Transverse colon (tissue), 4 donors: ENCODE measurements around the gene JAKMIP3. TPM values are rescaled to one million over a fixed set of nuclear protein-coding genes. Genes with fewer than 3 reads are reported as not detected.

Experiments
- DNase-seq: peaks from one replicate; pipeline ENCODE4 v3.0.0-alpha.2; 2019
- H3K27ac ChIP-seq, 4 donors: fragments of 200-600 bp; sonication (generic); 2 replicates each; pipeline ENCODE4 v1.5.1; 2016 to 2018; ENCODE audit warnings: inconsistent platforms in 4 of 4
- H3K27me3 ChIP-seq: fragments of 200-600 bp; sonication (generic); 2 replicates; pipeline ENCODE4 v1.5.1; 2017; ENCODE audit warnings: inconsistent platforms
- H3K36me3 ChIP-seq, 4 donors: fragments of 200-600 bp; sonication (generic); 2 replicates each; pipeline ENCODE4 v1.5.1; 2017 to 2019; ENCODE audit warnings: inconsistent platforms in 4 of 4
- H3K4me1 ChIP-seq, 4 donors: fragments of 200-600 bp; sonication (generic); 2 replicates each; pipeline ENCODE4 v1.5.1; 2017 to 2020; ENCODE audit warnings: inconsistent platforms in 4 of 4
- H3K4me3 ChIP-seq, 4 donors: fragments of 200-600 bp; sonication (generic); 1 replicate in 1 of 4; 2 replicates in 3 of 4; pipeline versions ENCODE4 v1.5.1 to v1.6.1; 2017 to 2019; ENCODE audit warnings: inconsistent platforms in 4 of 4
- H3K9me3 ChIP-seq, 2 donors: fragments of 200-600 bp; sonication (generic); 2 replicates each; pipeline ENCODE4 v1.5.1; 2017 to 2019; ENCODE audit warnings: inconsistent platforms in 2 of 2
- EP300 ChIP-seq: sonication (generic); formaldehyde crosslinking; IDR thresholded peaks from one replicate; pipeline ENCODE4 v1.6.1; 2017; ENCODE audit warnings: antibody characterized with exemption, low read depth
- POLR2A ChIP-seq: fragments of 450-650 bp; IDR thresholded peaks from one replicate; pipeline ENCODE4 v1.6.1; 2016; ENCODE audit warnings: antibody characterized with exemption, mild to moderate bottlenecking, moderate library complexity
- POLR2AphosphoS5 ChIP-seq, 3 donors: sonication (generic); formaldehyde crosslinking; IDR thresholded peaks; one replicate each; pipeline ENCODE4 v1.6.1; 2016; ENCODE audit warnings: antibody characterized with exemption in 3 of 3
- WGBS, 2 donors: methylation state at CpG; one replicate each; pipeline ENCODE4 v1.1.5; 2018; ENCODE audit warnings: low coverage in 1 of 2; 5-methylcytosine and 5-hydroxymethylcytosine counted together
- in situ Hi-C, 4 donors: fragments of 200-750 bp; cut with MboI; loops; one replicate each; pipeline versions ENCODE4 v1.15.0 to v1.15.1; 2017; ENCODE audit warnings: low sequenced_read_pairs in 3 of 4, low pct_ligation_motif_present in 1 of 4, low pct_unique_long_range_greater_than_20kb in 1 of 4
- intact Hi-C: fragments of 100-400 bp; cut with DNase I; formaldehyde crosslinking; loops from one replicate; pipeline ENCODE4 v1.15.1; 2023; ENCODE audit warnings: low total_unique reads
- total RNA-seq, 4 donors: library from RNA; depleted of rRNA; stranded (reverse); fragments of >200 nt; gene quantifications; one replicate each; pipeline ENCODE4 v1.1.0, GENCODE V29; 2016
- TF ChIP-seq, protein P1 (sequence below), 5 experiments: fragments of 200-600 bp in 3 of 5; fragments of 450-650 bp in 2 of 5; sonication (generic) in 3 of 5; IDR thresholded peaks; 1 replicate in 2 of 5; 2 replicates in 3 of 5; pipeline ENCODE4 v1.5.1; 2016 to 2017; ENCODE audit warnings: antibody characterized with exemption in 5 of 5, inconsistent platforms in 3 of 5, mild to moderate bottlenecking in 2 of 5, moderate library complexity in 1 of 5

The JAKMIP3 gene
- total RNA-seq, 4 donors from 2014 or later, result 0.14 to 1.1 (median 0.28) TPM

DNA sequence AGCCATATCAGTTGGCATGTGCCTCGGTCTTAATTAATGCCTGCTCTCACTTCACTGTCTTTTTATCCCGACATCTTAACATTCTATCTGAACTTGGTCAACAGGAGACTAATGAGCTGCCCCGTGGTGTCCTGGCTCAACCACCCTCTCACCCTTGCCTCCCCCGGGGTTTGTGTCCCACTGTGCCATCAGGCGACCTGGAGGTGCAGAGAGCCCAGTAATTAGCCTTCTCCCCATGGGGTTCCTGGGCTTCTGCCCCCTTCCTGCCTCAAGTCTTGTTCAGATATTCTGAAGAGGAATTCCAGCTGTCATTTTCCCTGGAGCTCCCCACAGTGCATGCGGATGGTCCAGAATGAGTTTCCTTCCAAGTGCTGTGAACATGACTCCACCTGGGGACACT is 10.1 kb upstream of the JAKMIP3 start:
- no peak for DNase-seq
- 70 to 95% methylated on average over 4 to 6 of the region's 6 CpGs for WGBS, 2 donors
- H3K27me3 ChIP-seq, result no peaks in the 10 kb centered on the region
- no peaks in the 10 kb centered on the region for H3K4me1 ChIP-seq
- H3K36me3 ChIP-seq, result no peaks in the 10 kb centered on the region
- no peak overlapping the region for H3K27ac ChIP-seq
- intact Hi-C loops, result no loop called here
- TF ChIP-seq POLR2A (no peak), POLR2AphosphoS5 (IDR thresholded peaks at IDR 0.05) (no peak), EP300 (no peak)
- TF ChIP-seq, protein P1, sequence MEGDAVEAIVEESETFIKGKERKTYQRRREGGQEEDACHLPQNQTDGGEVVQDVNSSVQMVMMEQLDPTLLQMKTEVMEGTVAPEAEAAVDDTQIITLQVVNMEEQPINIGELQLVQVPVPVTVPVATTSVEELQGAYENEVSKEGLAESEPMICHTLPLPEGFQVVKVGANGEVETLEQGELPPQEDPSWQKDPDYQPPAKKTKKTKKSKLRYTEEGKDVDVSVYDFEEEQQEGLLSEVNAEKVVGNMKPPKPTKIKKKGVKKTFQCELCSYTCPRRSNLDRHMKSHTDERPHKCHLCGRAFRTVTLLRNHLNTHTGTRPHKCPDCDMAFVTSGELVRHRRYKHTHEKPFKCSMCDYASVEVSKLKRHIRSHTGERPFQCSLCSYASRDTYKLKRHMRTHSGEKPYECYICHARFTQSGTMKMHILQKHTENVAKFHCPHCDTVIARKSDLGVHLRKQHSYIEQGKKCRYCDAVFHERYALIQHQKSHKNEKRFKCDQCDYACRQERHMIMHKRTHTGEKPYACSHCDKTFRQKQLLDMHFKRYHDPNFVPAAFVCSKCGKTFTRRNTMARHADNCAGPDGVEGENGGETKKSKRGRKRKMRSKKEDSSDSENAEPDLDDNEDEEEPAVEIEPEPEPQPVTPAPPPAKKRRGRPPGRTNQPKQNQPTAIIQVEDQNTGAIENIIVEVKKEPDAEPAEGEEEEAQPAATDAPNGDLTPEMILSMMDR (IDR thresholded peaks at IDR 0.05), result no peak
- in situ Hi-C loops, result no loop called here
- H3K4me3 ChIP-seq, result no peak overlapping the region
- H3K9me3 ChIP-seq, result peaks cover 18 to 24% of the 10 kb centered on the region in 2 donors

DNA sequence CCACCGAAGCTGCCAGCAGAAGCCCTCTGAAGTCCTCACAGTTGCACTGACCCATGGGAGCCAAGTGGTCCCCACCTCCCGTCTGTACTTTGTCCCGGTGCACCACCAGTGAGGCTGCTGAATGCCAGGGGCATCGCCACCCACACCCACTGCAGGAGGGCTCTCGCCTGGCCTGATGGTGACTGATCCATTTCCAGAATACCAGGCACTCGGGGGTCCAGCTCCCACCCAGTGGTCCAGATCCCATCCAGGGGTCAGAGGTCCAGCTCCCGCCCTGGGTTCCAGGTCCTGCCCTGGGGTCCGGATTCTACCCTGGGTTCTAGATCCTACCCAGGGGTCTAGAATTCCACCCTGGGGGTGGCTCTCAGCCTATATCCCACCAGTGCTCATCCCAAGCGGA is 9.1 kb upstream of the JAKMIP3 start:
- Histone ChIP-seq H3K27ac (no peak overlapping the region), H3K9me3 (peaks cover 17 to 18% of the 10 kb centered on the region in 2 donors), H3K27me3 (no peaks in the 10 kb centered on the region), H3K4me1 (no peaks in the 10 kb centered on the region), H3K36me3 (no peaks in the 10 kb centered on the region), H3K4me3 (no peak overlapping the region)
- TF ChIP-seq EP300 (no peak), POLR2AphosphoS5 (IDR thresholded peaks at IDR 0.05) (no peak), POLR2A (no peak)
- TF ChIP-seq, protein P1 (IDR thresholded peaks at IDR 0.05), result no peak
- in situ Hi-C loops, result no loop called here
- 87% methylated on average over 7 of the region's 9 CpGs; no CpG with 5 or more reads in 1 of the 2 donors for WGBS, 2 donors
- intact Hi-C loops, result no loop called here
- DNase-seq, result no peak

DNA sequence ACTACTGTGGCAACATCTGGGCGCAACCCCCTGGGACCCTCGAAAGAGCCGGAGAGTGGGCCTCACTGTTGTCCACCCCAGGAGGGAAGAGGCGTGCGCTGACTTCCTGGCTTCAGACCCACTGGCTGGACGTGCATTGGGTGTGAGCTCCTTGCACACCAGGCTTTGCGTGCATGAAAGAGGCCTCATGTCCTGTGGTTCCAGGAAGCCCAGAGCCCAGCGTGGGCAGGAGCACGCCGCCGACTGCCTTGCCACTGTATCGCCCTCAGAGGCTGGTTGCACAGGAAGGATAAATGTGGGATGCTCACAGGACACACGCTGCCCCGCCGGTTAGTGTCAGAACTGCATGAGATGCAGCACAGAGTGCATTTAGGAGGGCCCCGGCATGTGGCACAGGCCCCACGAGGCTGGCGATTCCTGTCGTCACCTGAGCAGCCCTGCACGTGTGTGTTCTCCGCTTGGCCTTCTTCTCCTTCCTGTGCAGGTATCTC is 8.5 kb upstream of the JAKMIP3 start:
- no peak for DNase-seq
- WGBS, 2 donors, result 85% methylated on average over 21 of the region's 21 CpGs; no CpG with 5 or more reads in 1 of the 2 donors
- in situ Hi-C loops (no loop called here), intact Hi-C loops (no loop called here)
- Histone ChIP-seq H3K4me1 (no peaks in the 10 kb centered on the region), H3K36me3 (no peaks in the 10 kb centered on the region), H3K9me3 (peaks cover 11 to 13% of the 10 kb centered on the region in 2 donors), H3K4me3 (no peak overlapping the region), H3K27ac (no peak overlapping the region), H3K27me3 (no peaks in the 10 kb centered on the region)
- TF ChIP-seq POLR2A (no peak), POLR2AphosphoS5 (IDR thresholded peaks at IDR 0.05) (no peak)
- TF ChIP-seq, protein P1 (IDR thresholded peaks at IDR 0.05), result no peak

DNA sequence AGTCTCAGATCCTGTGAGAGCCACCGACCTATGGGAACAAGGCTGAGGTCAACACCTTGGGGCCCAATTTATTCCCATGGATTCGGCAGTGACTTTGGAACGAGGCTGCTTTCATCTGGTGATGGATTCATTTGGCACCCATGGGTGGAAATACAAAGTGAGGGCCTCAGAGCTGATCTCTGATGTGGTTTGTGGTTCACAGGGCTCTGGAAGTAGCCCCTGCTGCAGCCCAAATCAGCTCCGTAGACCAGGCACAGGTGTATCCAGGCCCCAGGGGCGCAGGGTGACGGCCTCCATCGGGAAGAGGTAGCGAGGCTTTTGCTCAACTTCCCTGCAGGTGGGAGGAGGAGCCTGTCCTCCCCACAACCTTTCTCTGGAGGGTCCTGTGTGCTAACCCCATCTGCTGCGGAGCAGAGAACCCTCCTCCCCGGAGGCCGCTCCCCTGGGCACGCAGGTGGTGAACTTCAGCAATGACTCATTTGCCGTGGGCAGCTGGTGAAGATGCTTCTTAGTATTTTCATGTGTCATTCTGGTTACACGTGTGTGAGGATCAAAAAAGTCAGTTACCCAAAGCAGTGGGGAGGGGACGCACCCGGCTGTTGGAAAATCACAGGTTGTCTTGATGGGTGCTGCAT is 7.5 kb upstream of the JAKMIP3 start:
- Histone ChIP-seq H3K27ac (no peak overlapping the region), H3K36me3 (no peaks in the 10 kb centered on the region), H3K9me3 (peaks cover 1 to 3% of the 10 kb centered on the region in 2 donors), H3K27me3 (no peaks in the 10 kb centered on the region), H3K4me1 (no peaks in the 10 kb centered on the region), H3K4me3 (no peak overlapping the region)
- TF ChIP-seq POLR2AphosphoS5 (IDR thresholded peaks at IDR 0.05), result no peak
- no peak for TF ChIP-seq EP300
- TF ChIP-seq, protein P1 (IDR thresholded peaks at IDR 0.05), result no peak
- TF ChIP-seq POLR2A, result no peak
- in situ Hi-C loops, result no loop called here
- 61% methylated on average over 16 of the region's 16 CpGs; no CpG with 5 or more reads in 1 of the 2 donors for WGBS, 2 donors
- no peak for DNase-seq
- intact Hi-C loops, result no loop called here
